VCaP (cell line): ENCODE data around the gene CMTM6.
A peak's percentile ranks its signal among the peaks of the same experiment; 100 is the strongest.

ENCODE experiments used
- H3K27ac ChIP-seq: fragments of 450-650 bp; 2 replicates; pipeline ENCODE4 v1.5.1; 2017
- CTCF ChIP-seq: fragments of 450-650 bp; conservative IDR thresholded peaks from 2 replicates; pipeline ENCODE4 v1.5.1; 2017; ENCODE audit warnings: mild to moderate bottlenecking, moderate library complexity

CMTM6 gene

GRCh38 chr3:32510075-32510724, 7.5 kb upstream of the CMTM6 start:
- H3K27ac ChIP-seq: no peak overlapping the region
- TF ChIP-seq CTCF: peak; percentile 82

DNA sequence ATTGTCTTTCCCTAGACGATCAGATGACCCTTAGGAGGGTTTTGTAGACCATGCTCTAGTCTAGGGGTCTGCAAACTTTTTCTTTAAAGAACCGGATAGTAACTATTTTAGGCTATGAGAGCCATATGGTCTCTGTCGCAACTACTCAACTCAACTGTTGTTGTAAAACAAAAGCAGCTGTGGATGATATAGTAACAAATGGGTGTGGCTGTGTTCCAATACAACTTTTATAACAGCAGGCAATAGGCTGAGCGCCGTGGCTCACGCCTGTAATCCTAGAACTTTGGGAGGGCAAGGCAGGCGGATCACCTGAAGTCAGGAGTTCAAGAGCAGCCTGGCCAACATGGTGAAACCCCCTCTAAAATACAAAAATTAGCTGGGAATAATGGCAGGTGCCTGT, 6.1 kb upstream of the CMTM6 start:
- no peak for TF ChIP-seq CTCF

DNA sequence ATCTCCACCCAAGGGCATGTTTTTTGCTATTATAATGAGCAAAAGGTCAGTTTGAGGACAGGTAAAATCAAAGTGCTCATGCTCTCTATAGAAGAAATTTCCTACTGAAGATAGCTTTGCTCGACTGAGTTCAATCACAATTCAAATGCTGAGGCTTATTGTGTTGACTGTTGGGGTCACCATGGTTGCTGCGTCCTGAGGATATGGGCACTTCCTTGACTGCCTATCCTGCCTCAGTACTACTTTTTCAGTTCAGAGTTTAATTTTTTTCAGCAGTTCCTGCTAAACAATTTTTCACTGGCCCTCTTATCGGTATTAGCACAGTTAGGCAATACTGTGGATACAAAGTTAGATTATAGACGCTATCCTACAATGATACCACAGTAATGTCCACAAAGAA, 3.8 kb upstream of the CMTM6 start:
- no peak overlapping the region for H3K27ac ChIP-seq

More for the DNA sequence above, 6.1 kb upstream of the CMTM6 start:
- H3K27ac ChIP-seq: peak overlapping the region; percentile 41

GRCh38 chr3:32502946-32503286, 264 bp upstream of the CMTM6 start:
- no peak for TF ChIP-seq CTCF
- peak overlapping the region; percentile 90 for H3K27ac ChIP-seq

More for the DNA sequence above, 3.8 kb upstream of the CMTM6 start:
- no peak for TF ChIP-seq CTCF

DNA sequence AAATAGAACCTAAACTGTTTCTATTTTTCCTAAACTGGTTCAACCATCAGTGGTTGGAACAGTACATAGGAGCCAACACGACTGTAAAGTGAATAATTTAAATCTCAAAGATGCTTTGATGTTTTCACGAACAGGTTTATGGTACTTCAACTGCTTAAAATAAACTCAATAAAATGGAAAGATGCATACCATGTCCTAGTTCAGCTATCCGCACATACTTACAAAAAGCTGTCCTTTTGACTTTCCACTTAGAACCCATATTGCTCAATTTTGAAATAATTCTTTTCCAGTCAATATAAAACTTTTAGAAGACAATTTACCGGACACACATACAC, 902 bp downstream of the CMTM6 start:
- TF ChIP-seq CTCF: no peak
- peak overlapping the region; percentile 90 for H3K27ac ChIP-seq

DNA sequence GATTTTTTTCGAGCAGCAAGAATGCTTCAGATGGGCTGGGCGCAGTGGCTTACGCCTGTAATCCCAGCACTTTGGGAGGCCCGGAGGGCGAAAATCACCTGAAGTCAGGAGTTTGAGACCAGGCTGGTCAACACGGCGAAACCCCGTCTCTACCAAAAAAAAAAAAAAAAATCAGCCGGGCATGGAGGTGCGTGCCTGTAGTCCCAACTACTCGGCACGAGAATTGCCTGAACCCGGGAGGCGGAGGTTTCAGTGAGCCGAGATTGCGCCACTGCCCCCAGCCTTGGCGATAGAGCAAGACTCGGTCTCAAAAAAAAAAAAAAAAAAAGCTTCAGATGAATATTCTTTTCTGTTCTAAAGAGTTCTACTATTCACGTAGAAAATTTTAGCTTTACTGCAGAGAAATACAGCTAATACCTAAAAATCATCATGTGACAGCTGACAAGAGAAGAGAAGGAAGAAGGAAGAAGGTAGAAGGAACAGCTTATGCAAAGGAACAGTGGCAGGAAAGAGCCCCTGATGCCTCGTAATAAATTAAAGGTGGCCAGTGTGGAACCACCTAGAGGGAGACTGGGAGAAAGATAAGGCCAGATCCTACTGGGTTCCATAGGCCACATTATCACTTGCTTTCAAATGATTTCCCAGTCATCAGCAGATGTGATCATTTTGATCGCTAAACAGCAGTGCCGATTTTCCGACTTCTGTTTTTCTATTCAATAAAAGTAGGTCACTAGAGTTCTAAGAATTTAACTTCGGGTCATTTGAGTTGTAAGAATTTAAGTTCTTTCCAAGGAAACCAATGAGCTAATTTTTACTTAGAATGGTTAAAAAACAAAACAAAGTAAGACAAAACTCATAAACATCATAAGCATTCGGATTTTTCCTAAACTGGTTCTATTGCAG, 1.5 kb downstream of the CMTM6 start:
- TF ChIP-seq CTCF: no peak
- peak overlapping the region; percentile 90 for H3K27ac ChIP-seq

GRCh38 chr3:32500231-32500630, 2.4 kb downstream of the CMTM6 start:
- TF ChIP-seq CTCF: no peak
- H3K27ac ChIP-seq: peak overlapping the region; percentile 90
